GM12892 (cell line): Measurements from ENCODE around the gene AGR3.

Source experiments
- POLR2A ChIP-seq: IDR thresholded peaks from 2 replicates; pipeline ENCODE4 v1.6.1; 2011; ENCODE audit warnings: low read depth, low read length, control low read depth
- POLR2AphosphoS5 ChIP-seq: IDR thresholded peaks from 2 replicates; pipeline ENCODE4 v1.6.1; 2011; ENCODE audit warnings: low read depth, low read length, control low read depth
- TAF1 ChIP-seq: IDR thresholded peaks from 2 replicates; pipeline ENCODE4 v1.6.1; 2011; ENCODE audit warnings: low read depth, mild to moderate bottlenecking, control low read depth, low read length, borderline replicate concordance

DNA sequence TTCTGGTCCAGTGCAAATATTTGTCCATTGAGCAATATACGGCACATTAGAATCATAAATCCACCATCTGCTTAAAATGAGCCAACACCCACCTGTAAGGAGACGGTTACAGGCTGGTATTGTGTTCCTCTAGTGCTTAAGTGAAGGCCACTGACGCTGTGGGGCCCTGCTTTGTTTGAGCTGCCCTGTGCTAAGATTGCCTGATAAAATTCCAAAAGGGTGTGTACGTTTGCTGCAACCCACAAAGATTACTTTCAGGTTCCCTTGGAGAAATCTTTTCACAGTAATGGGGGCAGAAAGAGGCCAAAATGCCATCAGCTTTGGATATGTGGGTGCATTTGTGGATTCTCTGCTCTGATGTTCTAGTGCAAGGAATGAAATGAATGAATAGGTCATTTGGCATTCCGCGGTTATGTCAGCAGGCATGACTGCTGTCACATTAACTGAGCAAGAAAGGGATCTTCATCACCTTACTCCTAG, 34.4 kb downstream of the AGR3 start:
- TF ChIP-seq POLR2A (no peak), POLR2AphosphoS5 (no peak), TAF1 (no peak)
